H1 (cell line): ENCODE results near the gene IDI2. TPM values are rescaled to one million over a fixed set of nuclear protein-coding genes. Genes with fewer than 3 reads are reported as not detected.

Experiments
- CTCF ChIA-PET: fragments of 300-600 bp; sonication (Branson Sonifier 250); formaldehyde crosslinking; loops from one replicate; lab custom pipeline; 2021; ENCODE audit not compliant: partially characterized antibody; lab: Charles Lee
- POLR2A ChIA-PET: fragments of 300-600 bp; sonication (Branson Sonifier 250); formaldehyde crosslinking; loops from one replicate; lab custom pipeline; 2021; ENCODE audit warnings: inconsistent platforms; ENCODE audit not compliant: partially characterized antibody; lab: Charles Lee
- DNase-seq, 2 experiments: peaks; one replicate each; pipeline versions ENCODE4 v3.0.0 to v3.0.0-alpha.2; 2010 to 2022; ENCODE audit warnings: low spot score in 2 of 2, low read depth in 1 of 2, mixed read lengths in 1 of 2
- FAIRE-seq: peaks from 2 replicates; lab custom pipeline; 2011; peaks lifted over from hg19 to GRCh38; lab: Jason Lieb, UNC
- H2AFZ ChIP-seq: 2 replicates; pipeline ENCODE4 v1.8.1; 2012; ENCODE audit warnings: low read length, inconsistent platforms
- H2AK5ac ChIP-seq: 2 replicates; pipeline ENCODE4 v1.6.1; 2013; ENCODE audit warnings: low read depth, low read length
- H2BK120ac ChIP-seq: replicated peaks from 2 replicates; pipeline ENCODE3; 2013; ENCODE audit warnings: low read depth, low read length, inconsistent platforms
- H2BK12ac ChIP-seq: 2 replicates; pipeline ENCODE4 v1.6.1; 2013; ENCODE audit warnings: low read depth, low read length
- H2BK15ac ChIP-seq: 2 replicates; pipeline ENCODE4 v1.6.1; 2013; ENCODE audit warnings: low read length
- H2BK20ac ChIP-seq: 2 replicates; pipeline ENCODE4 v1.6.1; 2013; ENCODE audit warnings: low read length
- H2BK5ac ChIP-seq: 2 replicates; pipeline ENCODE4 v1.6.1; 2013; ENCODE audit warnings: low read depth, low read length
- H3K14ac ChIP-seq: 2 replicates; pipeline ENCODE4 v1.6.1; 2013; ENCODE audit warnings: inconsistent platforms; ENCODE audit not compliant: insufficient read length
- H3K18ac ChIP-seq: 2 replicates; pipeline ENCODE4 v1.6.1; 2013; ENCODE audit warnings: low read length; ENCODE audit errors: extremely low read depth
- H3K23ac ChIP-seq: 2 replicates; pipeline ENCODE4 v1.6.1; 2013; ENCODE audit warnings: inconsistent platforms; ENCODE audit not compliant: insufficient read length
- H3K23me2 ChIP-seq: 2 replicates; pipeline ENCODE4 v1.6.1; 2013; ENCODE audit warnings: low read depth, low read length
- H3K27ac ChIP-seq: 2 replicates; pipeline ENCODE4 v1.6.1; 2011; ENCODE audit warnings: low read depth, low read length, inconsistent platforms
- H3K27me3 ChIP-seq, 4 experiments: replicated peaks in 1 of 4; 1 replicate in 1 of 4; 2 replicates in 3 of 4; pipeline versions ENCODE4 v1.6.1 to v1.8.1; 2011 to 2013; ENCODE audit warnings: low read length in 3 of 4, mild to moderate bottlenecking in 3 of 4, inconsistent platforms in 2 of 4, mixed read lengths in 2 of 4, moderate library complexity in 1 of 4; ENCODE audit not compliant: control insufficient read depth in 3 of 4, insufficient read depth in 3 of 4; ENCODE audit errors: extremely low read depth in 1 of 4
- H3K36me3 ChIP-seq, 4 experiments: 2 replicates each; pipeline versions ENCODE4 v1.6.1 to v1.8.1; 2011 to 2013; ENCODE audit warnings: mild to moderate bottlenecking in 4 of 4, low read length in 3 of 4, moderate library complexity in 2 of 4, control low read depth in 1 of 4, inconsistent platforms in 1 of 4; ENCODE audit not compliant: insufficient read depth in 4 of 4, control insufficient read depth in 2 of 4
- H3K4ac ChIP-seq: replicated peaks from 2 replicates; pipeline ENCODE3; 2013; ENCODE audit warnings: low read length, low read depth, mixed read lengths, inconsistent platforms; ENCODE audit not compliant: insufficient read length
- H3K4me1 ChIP-seq, 4 experiments: replicated peaks in 1 of 4; 1 replicate in 1 of 4; 2 replicates in 3 of 4; pipeline versions ENCODE4 v1.6.1 to v1.8.1; 2011 to 2013; ENCODE audit warnings: low read length in 3 of 4, inconsistent platforms in 2 of 4, mixed read lengths in 1 of 4; ENCODE audit not compliant: insufficient read depth in 4 of 4, control insufficient read depth in 3 of 4
- H3K4me2 ChIP-seq, 2 experiments: 2 replicates each; pipeline versions ENCODE4 v1.6.1 to v1.8.1; 2011 to 2013; ENCODE audit warnings: low read depth in 2 of 2, low read length in 2 of 2, control low read depth in 1 of 2, inconsistent platforms in 1 of 2, mild to moderate bottlenecking in 1 of 2; ENCODE audit not compliant: insufficient read depth in 1 of 2
- H3K4me3 ChIP-seq, 4 experiments: fragments of 200-600, 300-600 bp in 1 of 4; sonication (generic), shearing (Covaris generic), sonication (Bioruptor Twin) in 1 of 4; 2 replicates each; pipeline versions ENCODE4 v1.5.1 to v1.8.1; 2011 to 2016; ENCODE audit warnings: low read length in 4 of 4, low read depth in 3 of 4, control low read depth in 2 of 4, inconsistent platforms in 2 of 4, mild to moderate bottlenecking in 2 of 4, mixed read lengths in 1 of 4, moderate library complexity in 1 of 4; ENCODE audit not compliant: insufficient read depth in 2 of 4; ENCODE audit errors: extremely low read depth in 1 of 4
- H3K56ac ChIP-seq: replicated peaks from 2 replicates; pipeline ENCODE3; 2013; ENCODE audit warnings: low read depth, mild to moderate bottlenecking, mixed read lengths, low read length, inconsistent platforms; ENCODE audit not compliant: insufficient read length
- H3K79me1 ChIP-seq: 2 replicates; pipeline ENCODE4 v1.6.1; 2013; ENCODE audit warnings: low read depth, low read length, control low read depth
- H3K79me2 ChIP-seq, 2 experiments: 2 replicates each; pipeline versions ENCODE4 v1.6.1 to v1.8.1; 2012 to 2013; ENCODE audit warnings: low read length in 2 of 2, mild to moderate bottlenecking in 2 of 2, inconsistent platforms in 1 of 2; ENCODE audit not compliant: insufficient read depth in 2 of 2, control insufficient read depth in 1 of 2
- H3K9ac ChIP-seq, 4 experiments: replicated peaks in 1 of 4; 1 replicate in 1 of 4; 2 replicates in 3 of 4; pipeline versions ENCODE4 v1.6.1 to v1.8.1; 2011 to 2013; ENCODE audit warnings: low read depth in 3 of 4, low read length in 3 of 4, control low read depth in 2 of 4, mild to moderate bottlenecking in 2 of 4, moderate library complexity in 2 of 4, inconsistent platforms in 1 of 4; ENCODE audit errors: extremely low read depth in 1 of 4
- H3K9me3 ChIP-seq, 2 experiments: 2 replicates each; pipeline versions ENCODE4 v1.6.1 to v1.8.1; 2012 to 2013; ENCODE audit warnings: mild to moderate bottlenecking in 2 of 2, moderate library complexity in 2 of 2, control low read depth in 1 of 2, inconsistent platforms in 1 of 2, low read depth in 1 of 2, low read length in 1 of 2, mixed read lengths in 1 of 2; ENCODE audit not compliant: insufficient read depth in 2 of 2
- H4K20me1 ChIP-seq, 2 experiments: replicated peaks in 1 of 2; 2 replicates each; pipeline versions ENCODE3 to v1.8.1; 2011 to 2013; ENCODE audit warnings: inconsistent platforms in 2 of 2, low read length in 2 of 2, mild to moderate bottlenecking in 1 of 2; ENCODE audit not compliant: insufficient read depth in 2 of 2, control insufficient read depth in 1 of 2
- H4K5ac ChIP-seq: 2 replicates; pipeline ENCODE4 v1.6.1; 2013; ENCODE audit warnings: low read length, low read depth, mixed read lengths, inconsistent platforms; ENCODE audit not compliant: insufficient read length
- H4K8ac ChIP-seq: 2 replicates; pipeline ENCODE4 v1.8.0; 2013; ENCODE audit warnings: mild to moderate bottlenecking, moderate library complexity, low read length, inconsistent platforms; ENCODE audit not compliant: insufficient read depth; ENCODE audit errors: extremely low read depth
- H4K91ac ChIP-seq: replicated peaks from 2 replicates; pipeline ENCODE3; 2013; ENCODE audit warnings: low read length, mixed read lengths, inconsistent platforms; ENCODE audit not compliant: insufficient read length
- ATF3 ChIP-seq: IDR thresholded peaks from 2 replicates; pipeline ENCODE4 v1.6.1; 2011; ENCODE audit warnings: low read depth, mild to moderate bottlenecking, low read length; ENCODE audit not compliant: insufficient read depth
- CBX8 ChIP-seq: fragments of 300-800, 300-1000 bp; sonication (generic); IDR thresholded peaks from 2 replicates; pipeline ENCODE4 v1.7.1; 2016; ENCODE audit warnings: low read depth, low read length, borderline replicate concordance
- EP300 ChIP-seq, 2 experiments: IDR thresholded peaks; 1 replicate in 1 of 2; 2 replicates in 1 of 2; pipeline ENCODE4 v1.6.1; 2011 to 2012; ENCODE audit warnings: low read depth in 2 of 2, low read length in 2 of 2, mild to moderate bottlenecking in 2 of 2, borderline replicate concordance in 1 of 2, inconsistent platforms in 1 of 2, moderate library complexity in 1 of 2
- GTF2F1 ChIP-seq: IDR thresholded peaks from 2 replicates; pipeline ENCODE4 v1.6.1; 2012; ENCODE audit warnings: low read depth, low read length, improper control_type of control experiment, borderline replicate concordance
- POLR2A ChIP-seq, 2 experiments: IDR thresholded peaks; 1 replicate in 1 of 2; 2 replicates in 1 of 2; pipeline ENCODE4 v1.6.1; 2011; ENCODE audit warnings: low read depth in 2 of 2, low read length in 2 of 2, mild to moderate bottlenecking in 2 of 2; ENCODE audit errors: control extremely low read depth in 1 of 2
- SIRT6 ChIP-seq: IDR thresholded peaks from one replicate; pipeline ENCODE4 v1.7.1; 2012; ENCODE audit warnings: low read length, inconsistent platforms
- TAF7 ChIP-seq: optimal IDR thresholded peaks from 2 replicates; pipeline ENCODE3; 2011; ENCODE audit warnings: low read depth, mild to moderate bottlenecking, inconsistent platforms, low read length, moderate library complexity, borderline replicate concordance
- TCF12 ChIP-seq: IDR thresholded peaks from 2 replicates; pipeline ENCODE4 v1.6.1; 2011; ENCODE audit warnings: low read depth, mild to moderate bottlenecking, low read length
- WGBS, 2 experiments: shearing (Covaris generic) in 1 of 2; methylation state at CpG; one replicate each; pipeline versions ENCODE4 v1.1.6 to v1.1.7; 2013 to 2015; ENCODE audit warnings: low lambda C conversion rate in 2 of 2, mixed read lengths in 2 of 2, inconsistent platforms in 1 of 2, low coverage in 1 of 2, missing lambda C conversion rate in 1 of 2; ENCODE audit not compliant: insufficient replicate concordance in 2 of 2, insufficient coverage in 1 of 2, insufficient read length in 1 of 2; ENCODE audit errors: extremely low coverage in 1 of 2, missing lambda C conversion rate in 1 of 2; 5-methylcytosine and 5-hydroxymethylcytosine counted together
- polyA plus RNA-seq, 7 experiments: library from polyadenylated mRNA; depleted of rRNA in 3 of 7; stranded (reverse) in 5 of 7; unstranded in 2 of 7; fragments of >200 nt in 5 of 7; fragments of 200-250 nt in 2 of 7; gene quantifications; 1 replicate in 5 of 7; 2 replicates in 1 of 7; 4 replicates in 1 of 7; pipeline versions ENCODE4 v1.2.1 to v1.2.3, GENCODE V29; 2011 to 2013; ENCODE audit warnings: missing spikeins in 2 of 7, mixed read lengths in 2 of 7
- total RNA-seq: library from RNA; stranded (reverse); fragmentation: NEBNext Ultra II Directional; extraction: Animal tissue kit (Norgen Biotek cat#: 25700); gene quantifications from 2 replicates; pipeline ENCODE4 v1.2.1, GENCODE V29; 2021

IDI2 gene
- total and polyA plus RNA-seq, 2 of the 8 experiments (the other 6 are each of a cell fraction or from before 2014, with no cell fraction given), result not detected

GRCh38 chr10:1022413-1022812, 3.2 kb downstream of the IDI2 start:
- Histone ChIP-seq H3K18ac (no peak overlapping the region), H3K4me3 (no peak overlapping the region), H3K4ac (no peak overlapping the region), H2BK120ac (no peak overlapping the region), H3K36me3 (peaks cover 5 to 21% (median 15%) of the 10 kb centered on the region in 4 experiments; a peak in 7 of 8 replicates), H4K5ac (no peak overlapping the region), H4K8ac (no peak overlapping the region), H3K23ac (no peak overlapping the region), H4K91ac (no peak overlapping the region), H4K20me1 (peaks cover 0 to 5% of the 10 kb centered on the region in 2 experiments), H3K4me1 (no peaks in the 10 kb centered on the region; a peak in 1 of 7 replicates), H2BK5ac (peak overlapping the region; percentile 40; the same call in 1 of the 2 replicates), H3K56ac (no peak overlapping the region), H3K9ac (0 out of 7 replicates have a peak overlapping the region, but pooled peaks of 1 of the 4 experiments have one; percentile 14), H2AK5ac (no peak overlapping the region), H2BK15ac (no peak overlapping the region), H3K79me2 (no peaks in the 10 kb centered on the region), H3K14ac (no peak overlapping the region), H3K27ac (no peak overlapping the region), H2BK12ac (no peak overlapping the region), H3K9me3 (no peaks in the 10 kb centered on the region), H2BK20ac (no peak overlapping the region), H2AFZ (no peak overlapping the region), H3K23me2 (no peaks in the 10 kb centered on the region), H3K27me3 (no peaks in the 10 kb centered on the region), H3K79me1 (no peaks in the 10 kb centered on the region), H3K4me2 (no peak overlapping the region)
- TF ChIP-seq EP300 (IDR thresholded peaks at IDR 0.05; ENCODE audit: borderline replicate concordance in 1 of 2, low read depth in 2 of 2, low read length in 2 of 2) (no peak), GTF2F1 (no peak), POLR2A (IDR thresholded peaks at IDR 0.05; ENCODE audit: control extremely low read depth in 1 of 2, low read depth in 2 of 2, low read length in 2 of 2) (no peak), SIRT6 (no peak), ATF3 (no peak), TCF12 (no peak), CBX8 (no peak), TAF7 (no peak)
- CTCF ChIA-PET, result interaction anchor here (0.9 kb wide), 1 partner anchor 105 kb away, joined by 3 read pairs; no protein-coding TSS in a partner anchor
- POLR2A ChIA-PET, result interaction anchor here (0.8 to 1.8 kb wide), 4 partner anchors 15 to 27 kb away, joined by 4 to 6 read pairs (median 5); no protein-coding TSS in a partner anchor
- DNase-seq, result no peak
- WGBS, 2 experiments, result 91% methylated on average over 12 of the region's 12 CpGs; no CpG with 5 or more reads in 1 of the 2 experiments
- FAIRE-seq, result no peak
